Head of caudate nucleus (tissue), 42 donors: Measurements from ENCODE around the gene ZSCAN20.
"Not testable (repeated sequence)": the region's sequence is repeated elsewhere in the genome, so short reads cannot be mapped to it uniquely, and the experiment has no call there.

Source experiments
- DNase-seq, 42 donors: peaks; one replicate each; pipeline versions ENCODE4 v3.0.0 to v3.0.0-alpha.2; 2020 to 2021; ENCODE audit warnings: mixed read lengths in 7 of 42
- intact Hi-C: fragments of 100-400 bp; cut with DNase I; formaldehyde crosslinking; loops from one replicate; pipeline ENCODE4 v1.15.0; 2022

Gene ZSCAN20

DNA sequence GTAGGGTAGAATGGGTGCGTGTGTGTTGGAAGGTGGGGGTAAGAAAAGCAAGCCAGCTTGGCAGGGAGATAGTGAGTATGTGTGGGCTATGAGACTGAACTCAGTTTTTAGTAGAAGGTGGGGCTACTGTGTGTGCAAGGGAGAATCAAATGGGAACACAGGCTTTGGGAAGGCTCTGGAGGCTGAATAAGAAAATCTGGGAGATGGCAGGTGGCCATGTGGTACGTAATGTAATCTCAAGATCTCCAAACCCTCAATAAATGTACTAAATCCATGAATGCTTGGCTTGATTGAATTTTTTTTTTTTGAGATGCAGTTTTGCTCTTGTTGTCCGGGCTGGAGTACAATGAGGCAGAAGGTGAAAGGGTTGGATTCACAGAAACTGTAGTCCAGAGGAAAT lies 3.5 kb upstream of the ZSCAN20 start:
- intact Hi-C loops = no loop called here
- DNase-seq = no peak

GRCh38 chr1:33469691-33470090 lies 2.8 kb upstream of the ZSCAN20 start:
- intact Hi-C loops = loop anchor here (2.0 to 10.0 kb wide), 2 partner anchors 175 to 345 kb away; no protein-coding TSS in a partner anchor

GRCh38 chr1:33470495-33471012 lies 1.9 kb upstream of the ZSCAN20 start:
- intact Hi-C loops = loop anchor here (2.0 to 10.0 kb wide), 2 partner anchors 176 to 346 kb away; no protein-coding TSS in a partner anchor

More at GRCh38 chr1:33469691-33470090, 2.8 kb upstream of the ZSCAN20 start:
- no peak for DNase-seq

GRCh38 chr1:33471416-33471815 lies 1.0 kb upstream of the ZSCAN20 start:
- no peak for DNase-seq
- intact Hi-C loops = loop anchor here (2.0 to 10.0 kb wide), 2 partner anchors 177 to 347 kb away; no protein-coding TSS in a partner anchor

More at GRCh38 chr1:33470495-33471012, 1.9 kb upstream of the ZSCAN20 start:
- peak; percentile 58 to 94 (median 85) for DNase-seq

DNA sequence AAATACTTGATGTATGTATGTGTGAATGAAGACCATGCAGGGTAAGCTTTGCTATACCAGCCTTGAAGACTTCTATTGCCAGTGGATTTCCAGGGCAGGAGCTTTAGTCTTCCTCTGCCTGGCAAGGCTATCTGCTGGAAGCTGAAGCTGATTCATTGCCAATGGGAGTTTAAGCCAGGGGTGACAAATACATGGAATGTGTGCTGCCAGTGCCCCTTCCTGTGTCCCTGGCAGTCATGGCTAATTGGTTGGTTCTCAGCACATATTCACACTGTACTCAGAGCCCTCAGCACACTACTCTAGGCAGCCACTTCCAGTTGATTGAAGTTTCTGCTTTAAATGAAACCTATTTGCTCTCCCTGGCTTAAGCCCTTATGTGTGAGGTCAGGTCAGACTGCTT lies 1.5 kb downstream of the ZSCAN20 start:
- intact Hi-C loops = loop anchor here (10.0 kb wide), 1 partner anchor 349 kb away; no protein-coding TSS in a partner anchor
- no peak for DNase-seq

DNA sequence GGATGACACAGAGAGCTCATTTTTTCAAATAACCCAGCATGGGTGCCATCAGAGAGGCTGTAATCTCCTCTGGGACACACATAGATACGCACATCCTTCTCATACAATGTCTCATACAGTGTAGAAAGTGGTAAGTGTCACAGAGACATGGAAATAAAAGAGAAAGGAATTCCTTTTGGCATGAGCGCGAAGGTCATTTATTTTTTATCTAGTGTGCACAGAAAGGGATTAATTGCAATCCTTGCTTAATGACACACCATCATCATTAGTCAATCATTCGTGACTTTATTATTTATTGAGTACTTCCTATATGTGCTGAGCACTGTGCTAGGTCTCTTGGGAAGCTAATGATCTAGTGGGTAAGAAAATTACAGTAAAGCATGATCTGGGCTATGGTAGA lies 5.0 kb downstream of the ZSCAN20 start:
- no peak for DNase-seq
- intact Hi-C loops = loop anchor here (10.0 kb wide), 1 partner anchor 353 kb away; no protein-coding TSS in a partner anchor

GRCh38 chr1:33482412-33482811 lies 10.0 kb downstream of the ZSCAN20 start:
- intact Hi-C loops = no loop called here
- no peak for DNase-seq

GRCh38 chr1:33488624-33489023 lies 16.2 kb downstream of the ZSCAN20 start:
- intact Hi-C loops = no loop called here

DNA sequence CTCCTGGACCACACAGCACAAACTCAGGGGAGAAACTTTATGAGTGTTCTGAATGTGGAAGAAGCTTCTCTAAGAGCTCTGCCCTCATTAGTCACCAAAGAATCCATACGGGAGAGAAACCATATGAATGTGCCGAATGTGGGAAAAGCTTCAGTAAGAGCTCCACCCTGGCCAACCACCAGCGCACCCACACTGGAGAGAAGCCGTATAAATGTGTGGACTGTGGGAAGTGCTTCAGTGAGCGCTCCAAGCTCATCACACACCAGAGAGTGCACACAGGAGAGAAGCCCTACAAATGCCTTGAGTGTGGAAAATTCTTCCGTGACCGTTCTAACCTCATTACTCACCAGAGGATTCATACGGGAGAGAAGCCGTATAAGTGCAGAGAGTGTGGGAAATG lies 22.5 kb downstream of the ZSCAN20 start:
- no peak for DNase-seq
- intact Hi-C loops = no loop called here

More at GRCh38 chr1:33488624-33489023, 16.2 kb downstream of the ZSCAN20 start:
- DNase-seq = no peak

GRCh38 chr1:33497410-33497809 lies 25.0 kb downstream of the ZSCAN20 start:
- DNase-seq = no peak
- intact Hi-C loops = no loop called here

DNA sequence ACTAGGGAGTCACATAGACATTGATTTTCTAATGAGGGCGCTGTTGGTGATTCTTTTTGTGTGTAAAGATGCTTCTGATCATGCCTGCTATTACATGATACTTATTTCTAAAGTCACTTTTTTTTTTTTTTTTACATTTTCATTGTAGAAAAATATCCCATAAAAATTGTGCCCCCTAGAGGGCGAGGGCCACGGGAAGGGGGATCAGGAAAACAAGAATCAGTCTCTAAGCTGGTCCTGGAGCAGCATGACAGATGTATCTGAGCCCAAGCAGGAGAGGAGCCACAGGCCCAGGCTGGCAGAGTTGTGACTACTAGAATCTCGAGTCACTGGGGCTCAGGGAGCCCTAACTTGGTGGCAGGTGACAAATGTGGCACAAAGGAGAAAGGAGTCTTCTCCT lies 28.1 kb downstream of the ZSCAN20 start:
- no peak for DNase-seq
- intact Hi-C loops = no loop called here

DNA sequence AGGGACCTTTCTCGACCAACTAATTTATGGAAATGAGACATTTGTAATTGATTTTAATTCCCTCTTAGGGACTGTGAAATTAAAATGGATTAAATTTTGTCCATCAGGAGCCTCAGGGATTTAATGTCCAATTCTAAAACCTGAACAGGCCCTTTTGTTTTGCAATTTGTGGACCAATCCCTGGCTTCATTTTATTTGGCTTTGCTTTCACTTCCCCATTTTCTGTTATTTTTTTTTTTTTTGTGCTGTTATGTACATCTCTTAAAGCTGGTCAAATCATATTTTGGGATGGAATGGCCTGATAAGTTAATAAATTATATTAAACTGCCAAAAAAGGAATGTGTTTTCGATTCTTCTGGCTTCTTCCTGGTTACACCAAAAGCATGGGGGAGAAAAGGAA lies 28.9 kb downstream of the ZSCAN20 start:
- intact Hi-C loops = no loop called here

DNA sequence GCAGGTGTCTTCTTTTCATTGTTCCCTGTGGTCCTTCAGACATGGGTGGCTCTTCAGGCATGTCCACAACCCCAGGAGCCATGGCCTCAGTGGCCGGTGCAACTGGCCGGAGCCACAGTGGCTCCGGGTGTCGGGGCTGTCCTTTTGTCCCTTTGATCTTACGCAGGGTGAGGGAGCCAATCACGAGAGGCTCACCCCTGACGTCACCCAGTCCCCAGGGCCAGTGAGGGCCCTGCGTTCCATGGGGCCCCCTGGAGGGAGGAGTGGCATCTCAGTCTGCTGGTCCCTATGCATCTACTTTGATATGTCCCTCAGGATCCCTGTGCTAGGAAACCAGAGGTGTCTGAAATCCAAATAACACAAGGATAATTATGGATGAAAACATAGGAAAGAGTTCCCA lies 29.3 kb downstream of the ZSCAN20 start:
- intact Hi-C loops = no loop called here
- DNase-seq = no peak

More for the DNA sequence above, 28.9 kb downstream of the ZSCAN20 start:
- no peak for DNase-seq

DNA sequence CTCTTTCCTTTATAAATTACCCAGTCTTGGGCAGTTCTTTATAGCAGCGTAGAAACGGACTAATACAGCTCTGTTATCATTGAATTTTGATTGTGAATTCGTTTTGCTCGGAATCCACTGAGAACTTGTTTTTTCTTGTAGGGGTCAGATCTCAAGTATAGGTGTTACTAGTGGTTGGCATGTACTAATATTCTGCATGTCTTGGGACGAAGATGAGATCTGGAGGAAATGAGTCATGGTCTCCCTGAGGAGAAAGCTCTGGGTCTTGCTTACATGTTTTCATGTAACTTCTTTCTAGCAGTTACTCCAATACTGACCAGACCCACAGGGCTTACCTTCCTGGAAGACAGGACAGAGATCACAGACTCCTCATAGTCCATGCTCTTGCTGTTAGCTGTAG lies 30.3 kb downstream of the ZSCAN20 start:
- DNase-seq = no peak
- intact Hi-C loops = no loop called here

DNA sequence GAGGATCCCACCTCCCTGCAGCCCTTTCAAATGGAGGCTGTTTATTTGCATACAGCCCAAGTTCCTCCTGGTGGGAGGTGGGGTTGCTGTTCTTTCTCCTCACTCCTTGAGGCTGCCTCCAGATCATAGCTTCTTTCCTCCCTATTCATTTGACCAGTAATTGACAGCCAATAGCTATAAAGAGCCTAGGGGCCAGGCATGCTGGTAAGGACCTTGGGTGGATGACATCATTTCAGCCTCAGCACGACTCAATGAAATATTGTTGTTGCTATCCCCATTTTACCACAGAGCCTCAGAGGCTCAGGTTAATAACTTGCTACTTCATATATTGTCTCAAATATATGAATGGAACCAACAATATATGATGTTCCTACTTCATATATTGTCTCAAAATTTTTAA lies 31.1 kb downstream of the ZSCAN20 start:
- intact Hi-C loops = no loop called here
- DNase-seq = no peak

- no peak for DNase-seq
- intact Hi-C loops = no loop called here
Observed at GRCh38 chr1:33507661-33508060, 35.2 kb downstream of the ZSCAN20 start.

DNA sequence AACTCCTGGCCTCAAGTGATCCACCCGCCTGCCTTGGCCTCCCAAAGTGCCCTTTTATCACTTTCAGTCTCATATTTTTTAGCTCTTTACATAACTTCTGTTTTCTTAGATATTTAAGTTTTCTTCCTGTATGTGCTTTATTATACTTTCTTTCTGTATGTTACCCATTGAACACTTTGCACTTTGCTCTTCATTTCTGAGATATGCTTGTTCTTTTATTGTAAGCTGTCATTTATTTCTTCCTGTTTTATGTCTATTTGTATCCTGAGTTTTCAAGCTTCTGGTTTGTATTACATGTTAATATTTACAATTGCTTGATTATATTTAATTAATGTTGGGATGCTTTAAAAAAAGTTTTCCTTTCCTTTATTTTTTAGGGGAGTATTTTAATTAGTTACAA lies 35.7 kb downstream of the ZSCAN20 start:
- intact Hi-C loops = no loop called here
- no peak for DNase-seq

DNA sequence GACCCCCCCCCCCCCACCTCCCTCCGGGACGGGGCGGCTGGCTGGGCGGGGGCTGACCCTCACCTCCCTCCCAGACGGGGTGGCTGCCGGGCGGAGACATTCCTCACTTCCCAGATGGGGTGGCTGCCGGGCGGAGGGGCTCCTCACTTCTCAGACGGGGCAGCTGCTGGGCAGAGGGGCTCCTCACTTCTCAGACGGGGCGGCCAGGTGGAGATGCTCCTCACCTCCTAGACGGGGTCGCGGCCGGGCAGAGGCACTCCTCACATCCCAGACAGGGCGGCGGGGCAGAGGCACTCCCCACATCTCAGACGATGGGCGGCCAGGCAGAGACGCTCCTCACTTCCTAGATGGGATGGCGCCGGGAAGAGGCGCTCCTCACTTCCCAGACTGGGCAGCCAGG lies 36.8 kb downstream of the ZSCAN20 start:
- intact Hi-C loops, DNase-seq: not testable (repeated sequence)

DNA sequence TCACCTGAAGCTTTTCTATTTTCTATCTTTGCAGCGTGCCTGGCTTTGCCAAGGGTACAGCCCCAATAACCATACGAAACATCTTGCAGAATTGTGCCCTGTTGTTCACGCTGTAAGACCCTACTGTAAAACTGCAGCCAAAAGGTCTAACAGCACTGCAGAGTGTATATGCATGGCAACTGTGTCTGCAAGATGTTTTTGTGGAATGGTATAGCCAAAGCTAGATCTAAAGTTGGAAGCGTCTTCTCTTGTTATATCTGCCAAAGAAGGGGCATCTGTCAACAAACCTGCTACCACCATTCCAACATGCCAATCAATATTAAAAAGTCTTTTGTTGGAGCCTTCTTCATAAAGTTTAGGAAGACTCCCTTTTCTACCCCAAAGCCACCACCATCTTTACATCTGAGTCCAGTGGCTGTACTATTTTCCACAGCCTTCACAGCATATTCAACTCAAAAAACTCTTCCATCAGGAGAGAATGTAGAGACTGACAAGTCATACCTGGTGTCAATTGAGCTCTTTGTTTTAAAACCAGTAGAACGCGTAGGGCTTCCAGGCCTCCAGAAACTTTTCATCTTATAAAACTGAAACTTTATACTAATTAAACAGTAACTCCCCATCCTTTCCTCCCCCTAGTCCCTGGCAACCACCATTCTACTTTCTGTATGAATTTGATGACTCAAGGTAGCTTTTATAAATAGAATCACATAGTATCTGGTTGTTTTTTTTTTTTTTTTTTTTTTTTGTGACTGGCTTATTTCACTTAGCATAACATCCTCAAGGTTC lies 40.0 kb downstream of the ZSCAN20 start:
- intact Hi-C loops = no loop called here
- DNase-seq = no peak

GRCh38 chr1:33515112-33515511 lies 42.7 kb downstream of the ZSCAN20 start:
- intact Hi-C loops = no loop called here

DNA sequence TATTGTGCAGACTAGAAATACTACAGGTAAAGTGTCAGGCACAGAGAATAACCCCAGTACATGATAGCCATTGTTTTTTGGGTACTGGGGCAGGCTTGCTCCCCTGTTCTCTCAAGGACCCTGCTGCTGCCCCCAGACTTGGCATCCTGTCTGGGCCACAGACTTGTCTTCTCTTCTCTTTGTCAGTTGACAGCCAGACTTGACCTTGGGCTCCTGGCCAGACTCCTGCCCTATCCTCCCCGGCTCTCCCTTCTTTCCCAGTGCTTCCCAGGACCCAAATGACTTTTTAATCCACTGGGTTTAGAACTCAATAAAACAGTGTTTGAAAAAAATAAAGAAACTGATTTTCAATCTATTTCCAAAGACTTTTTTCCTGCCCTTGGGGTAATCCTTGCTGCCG lies 43.2 kb downstream of the ZSCAN20 start:
- DNase-seq = no peak
- intact Hi-C loops = no loop called here

More at GRCh38 chr1:33515112-33515511, 42.7 kb downstream of the ZSCAN20 start:
- no peak for DNase-seq
